G401 (cell line): ENCODE data around the gene BTRC. TPM values are rescaled to one million over a fixed set of nuclear protein-coding genes. Genes with fewer than 3 reads are reported as not detected.

Experiments
- DNase-seq: peaks from one replicate; pipeline ENCODE4 v3.0.0-alpha.2; 2015; ENCODE audit warnings: low spot score
- in situ Hi-C: cut with HindIII; loops from 2 replicates; pipeline ENCODE4 v1.10.0; 2016; ENCODE audit warnings: low sequenced_read_pairs, mixed read lengths
- total RNA-seq: library from RNA; depleted of rRNA; stranded (reverse); fragments of >200 nt; shearing (Covaris generic); gene quantifications from 2 replicates; pipeline ENCODE4 v1.2.3, GENCODE V29; 2014

The BTRC gene
- total RNA-seq, 1 experiment from 2014 or later: 21.0 TPM

GRCh38 chr10:101464599-101464998, 110.6 kb downstream of the BTRC start:
- DNase-seq: no peak
- in situ Hi-C loops: no loop called here

- DNase-seq: no peak
- in situ Hi-C loops: no loop called here
Measured at GRCh38 chr10:101466016-101466912, 112.3 kb downstream of the BTRC start.

GRCh38 chr10:101467286-101467770, 113.4 kb downstream of the BTRC start:
- DNase-seq: peak; percentile 86
- in situ Hi-C loops: no loop called here

GRCh38 chr10:101468159-101468558, 114.2 kb downstream of the BTRC start:
- in situ Hi-C loops: no loop called here
- no peak for DNase-seq

GRCh38 chr10:101476383-101476782, 122.4 kb downstream of the BTRC start:
- no peak for DNase-seq
- in situ Hi-C loops: no loop called here

- DNase-seq: no peak
- in situ Hi-C loops: no loop called here
Measured at GRCh38 chr10:101478956-101479355, 125.0 kb downstream of the BTRC start.

GRCh38 chr10:101481256-101481655, 127.3 kb downstream of the BTRC start:
- in situ Hi-C loops: no loop called here
- peak; percentile 77 for DNase-seq

- in situ Hi-C loops: no loop called here
- DNase-seq: no peak
Measured at GRCh38 chr10:101482568-101482967, 128.6 kb downstream of the BTRC start.

- in situ Hi-C loops: no loop called here
- DNase-seq: no peak
Measured at GRCh38 chr10:101484175-101484745, 130.3 kb downstream of the BTRC start.

GRCh38 chr10:101485207-101485606, 131.2 kb downstream of the BTRC start:
- DNase-seq: peak; percentile 37
- in situ Hi-C loops: no loop called here

- in situ Hi-C loops: no loop called here
- peak; percentile 85 for DNase-seq
Measured at GRCh38 chr10:101485681-101486554, 132.0 kb downstream of the BTRC start.

GRCh38 chr10:101487399-101487798, 133.4 kb downstream of the BTRC start:
- DNase-seq: peak; percentile 27
- in situ Hi-C loops: no loop called here

GRCh38 chr10:101489355-101489754, 135.4 kb downstream of the BTRC start:
- in situ Hi-C loops: no loop called here

GRCh38 chr10:101490026-101490425, 136.1 kb downstream of the BTRC start:
- in situ Hi-C loops: no loop called here
- DNase-seq: no peak

More at GRCh38 chr10:101489355-101489754, 135.4 kb downstream of the BTRC start:
- DNase-seq: no peak

GRCh38 chr10:101492205-101492604, 138.2 kb downstream of the BTRC start:
- in situ Hi-C loops: no loop called here
- no peak for DNase-seq

- no peak for DNase-seq
- in situ Hi-C loops: no loop called here
Measured at GRCh38 chr10:101492814-101493213, 138.8 kb downstream of the BTRC start.

- DNase-seq: no peak
- in situ Hi-C loops: no loop called here
Measured at GRCh38 chr10:101493249-101493648, 139.3 kb downstream of the BTRC start.

GRCh38 chr10:101493782-101494281, 139.9 kb downstream of the BTRC start:
- peak; percentile 28 for DNase-seq
- in situ Hi-C loops: no loop called here

GRCh38 chr10:101494650-101495049, 140.7 kb downstream of the BTRC start:
- no peak for DNase-seq
- in situ Hi-C loops: no loop called here
